Lower leg skin (tissue), 3 donors: Measurements from ENCODE around the gene PKD2L2.

Experiments
- POLR2A ChIP-seq, 2 donors: fragments of 450-650 bp; IDR thresholded peaks; one replicate each; pipeline ENCODE4 v1.6.1; 2016 to 2017; ENCODE audit warnings: antibody characterized with exemption in 2 of 2, mild to moderate bottlenecking in 1 of 2, moderate library complexity in 1 of 2
- TF ChIP-seq, protein P1 (sequence below), 3 donors: fragments of 450-650 bp; IDR thresholded peaks; one replicate each; pipeline ENCODE4 v1.5.1; 2016; ENCODE audit warnings: antibody characterized with exemption in 3 of 3, mild to moderate bottlenecking in 3 of 3, moderate library complexity in 2 of 3

DNA sequence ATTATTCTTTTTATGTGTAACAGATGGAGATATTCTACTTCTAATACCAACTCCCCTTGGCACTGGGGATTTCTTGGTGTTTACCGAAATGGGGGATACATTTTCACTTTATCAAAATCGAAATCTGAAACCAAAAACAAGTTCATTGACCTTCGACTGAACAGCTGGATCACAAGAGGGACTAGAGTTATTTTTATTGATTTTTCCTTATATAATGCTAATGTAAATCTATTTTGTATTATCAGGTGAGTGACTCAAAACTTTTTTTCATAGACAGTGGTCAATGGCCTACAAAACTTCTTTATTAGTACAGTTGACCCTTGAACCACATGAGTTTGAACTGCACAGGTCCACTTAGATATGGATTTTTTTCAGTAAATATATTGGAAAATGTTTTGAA lies 10.2 kb downstream of the PKD2L2 start:
- TF ChIP-seq, protein P1, sequence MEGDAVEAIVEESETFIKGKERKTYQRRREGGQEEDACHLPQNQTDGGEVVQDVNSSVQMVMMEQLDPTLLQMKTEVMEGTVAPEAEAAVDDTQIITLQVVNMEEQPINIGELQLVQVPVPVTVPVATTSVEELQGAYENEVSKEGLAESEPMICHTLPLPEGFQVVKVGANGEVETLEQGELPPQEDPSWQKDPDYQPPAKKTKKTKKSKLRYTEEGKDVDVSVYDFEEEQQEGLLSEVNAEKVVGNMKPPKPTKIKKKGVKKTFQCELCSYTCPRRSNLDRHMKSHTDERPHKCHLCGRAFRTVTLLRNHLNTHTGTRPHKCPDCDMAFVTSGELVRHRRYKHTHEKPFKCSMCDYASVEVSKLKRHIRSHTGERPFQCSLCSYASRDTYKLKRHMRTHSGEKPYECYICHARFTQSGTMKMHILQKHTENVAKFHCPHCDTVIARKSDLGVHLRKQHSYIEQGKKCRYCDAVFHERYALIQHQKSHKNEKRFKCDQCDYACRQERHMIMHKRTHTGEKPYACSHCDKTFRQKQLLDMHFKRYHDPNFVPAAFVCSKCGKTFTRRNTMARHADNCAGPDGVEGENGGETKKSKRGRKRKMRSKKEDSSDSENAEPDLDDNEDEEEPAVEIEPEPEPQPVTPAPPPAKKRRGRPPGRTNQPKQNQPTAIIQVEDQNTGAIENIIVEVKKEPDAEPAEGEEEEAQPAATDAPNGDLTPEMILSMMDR (IDR thresholded peaks at IDR 0.05), result no peak
- TF ChIP-seq POLR2A (IDR thresholded peaks at IDR 0.05), result no peak
